Neural cell (in vitro differentiated cells): Measurements from ENCODE around the gene BLMH.

ENCODE experiments used
- EP300 ChIP-seq: fragments of 450-650 bp; conservative IDR thresholded peaks from 2 replicates; pipeline ENCODE4 v1.6.1; 2014; ENCODE audit warnings: antibody characterized with exemption, mild to moderate bottlenecking, moderate library complexity; ENCODE audit not compliant: poor library complexity, severe bottlenecking
- POLR2AphosphoS5 ChIP-seq: IDR thresholded peaks from 2 replicates; pipeline ENCODE4 v1.6.1; 2012
- SMC3 ChIP-seq: fragments of 450-650 bp; conservative IDR thresholded peaks from 2 replicates; pipeline ENCODE4 v1.6.1; 2014; ENCODE audit warnings: antibody characterized with exemption, mild to moderate bottlenecking, moderate library complexity; ENCODE audit not compliant: poor library complexity
- TF ChIP-seq, protein P1 (sequence below): fragments of 450-650 bp; IDR thresholded peaks from 2 replicates; pipeline ENCODE4 v1.5.1; 2014; ENCODE audit warnings: antibody characterized with exemption, mild to moderate bottlenecking, moderate library complexity; ENCODE audit not compliant: poor library complexity, severe bottlenecking
- TF ChIP-seq, protein P2 (sequence below): IDR thresholded peaks from 2 replicates; pipeline ENCODE4 v1.6.1; 2012; ENCODE audit warnings: borderline replicate concordance

DNA sequence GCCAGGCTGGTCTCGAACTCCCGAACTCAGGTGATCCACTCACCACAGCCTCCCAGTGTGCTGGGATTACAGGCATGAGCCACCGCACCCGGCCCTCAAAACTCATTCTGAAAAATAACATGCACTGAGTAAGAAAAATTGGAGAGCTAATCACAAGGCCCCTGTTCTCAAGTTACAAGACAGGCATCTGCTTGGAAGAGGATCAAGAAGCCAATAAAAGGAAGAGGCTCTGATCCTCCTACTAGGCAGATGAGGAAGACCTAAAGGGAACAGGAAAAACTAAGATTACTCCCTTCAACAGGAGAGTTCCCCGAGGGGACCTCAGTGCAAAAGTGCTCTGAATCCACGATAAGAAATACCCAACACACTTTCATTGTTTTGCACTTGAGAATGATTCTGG, 18.4 kb downstream of the BLMH start:
- TF ChIP-seq, protein P1, sequence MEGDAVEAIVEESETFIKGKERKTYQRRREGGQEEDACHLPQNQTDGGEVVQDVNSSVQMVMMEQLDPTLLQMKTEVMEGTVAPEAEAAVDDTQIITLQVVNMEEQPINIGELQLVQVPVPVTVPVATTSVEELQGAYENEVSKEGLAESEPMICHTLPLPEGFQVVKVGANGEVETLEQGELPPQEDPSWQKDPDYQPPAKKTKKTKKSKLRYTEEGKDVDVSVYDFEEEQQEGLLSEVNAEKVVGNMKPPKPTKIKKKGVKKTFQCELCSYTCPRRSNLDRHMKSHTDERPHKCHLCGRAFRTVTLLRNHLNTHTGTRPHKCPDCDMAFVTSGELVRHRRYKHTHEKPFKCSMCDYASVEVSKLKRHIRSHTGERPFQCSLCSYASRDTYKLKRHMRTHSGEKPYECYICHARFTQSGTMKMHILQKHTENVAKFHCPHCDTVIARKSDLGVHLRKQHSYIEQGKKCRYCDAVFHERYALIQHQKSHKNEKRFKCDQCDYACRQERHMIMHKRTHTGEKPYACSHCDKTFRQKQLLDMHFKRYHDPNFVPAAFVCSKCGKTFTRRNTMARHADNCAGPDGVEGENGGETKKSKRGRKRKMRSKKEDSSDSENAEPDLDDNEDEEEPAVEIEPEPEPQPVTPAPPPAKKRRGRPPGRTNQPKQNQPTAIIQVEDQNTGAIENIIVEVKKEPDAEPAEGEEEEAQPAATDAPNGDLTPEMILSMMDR = no peak
- TF ChIP-seq SMC3 (no peak), POLR2AphosphoS5 (no peak), EP300 (no peak)
- TF ChIP-seq, protein P2, sequence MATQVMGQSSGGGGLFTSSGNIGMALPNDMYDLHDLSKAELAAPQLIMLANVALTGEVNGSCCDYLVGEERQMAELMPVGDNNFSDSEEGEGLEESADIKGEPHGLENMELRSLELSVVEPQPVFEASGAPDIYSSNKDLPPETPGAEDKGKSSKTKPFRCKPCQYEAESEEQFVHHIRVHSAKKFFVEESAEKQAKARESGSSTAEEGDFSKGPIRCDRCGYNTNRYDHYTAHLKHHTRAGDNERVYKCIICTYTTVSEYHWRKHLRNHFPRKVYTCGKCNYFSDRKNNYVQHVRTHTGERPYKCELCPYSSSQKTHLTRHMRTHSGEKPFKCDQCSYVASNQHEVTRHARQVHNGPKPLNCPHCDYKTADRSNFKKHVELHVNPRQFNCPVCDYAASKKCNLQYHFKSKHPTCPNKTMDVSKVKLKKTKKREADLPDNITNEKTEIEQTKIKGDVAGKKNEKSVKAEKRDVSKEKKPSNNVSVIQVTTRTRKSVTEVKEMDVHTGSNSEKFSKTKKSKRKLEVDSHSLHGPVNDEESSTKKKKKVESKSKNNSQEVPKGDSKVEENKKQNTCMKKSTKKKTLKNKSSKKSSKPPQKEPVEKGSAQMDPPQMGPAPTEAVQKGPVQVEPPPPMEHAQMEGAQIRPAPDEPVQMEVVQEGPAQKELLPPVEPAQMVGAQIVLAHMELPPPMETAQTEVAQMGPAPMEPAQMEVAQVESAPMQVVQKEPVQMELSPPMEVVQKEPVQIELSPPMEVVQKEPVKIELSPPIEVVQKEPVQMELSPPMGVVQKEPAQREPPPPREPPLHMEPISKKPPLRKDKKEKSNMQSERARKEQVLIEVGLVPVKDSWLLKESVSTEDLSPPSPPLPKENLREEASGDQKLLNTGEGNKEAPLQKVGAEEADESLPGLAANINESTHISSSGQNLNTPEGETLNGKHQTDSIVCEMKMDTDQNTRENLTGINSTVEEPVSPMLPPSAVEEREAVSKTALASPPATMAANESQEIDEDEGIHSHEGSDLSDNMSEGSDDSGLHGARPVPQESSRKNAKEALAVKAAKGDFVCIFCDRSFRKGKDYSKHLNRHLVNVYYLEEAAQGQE = no peak
